RCC 7860 (cell line): Measurements from ENCODE around the gene NPHP4.

ENCODE experiments used
- DNase-seq: peaks from one replicate; pipeline ENCODE4 v3.0.0-alpha.2; 2015; ENCODE audit warnings: low spot score
- FAIRE-seq: peaks from 2 replicates; lab custom pipeline; 2012; peaks lifted over from hg19 to GRCh38; lab: Jason Lieb, UNC

The NPHP4 gene

DNA sequence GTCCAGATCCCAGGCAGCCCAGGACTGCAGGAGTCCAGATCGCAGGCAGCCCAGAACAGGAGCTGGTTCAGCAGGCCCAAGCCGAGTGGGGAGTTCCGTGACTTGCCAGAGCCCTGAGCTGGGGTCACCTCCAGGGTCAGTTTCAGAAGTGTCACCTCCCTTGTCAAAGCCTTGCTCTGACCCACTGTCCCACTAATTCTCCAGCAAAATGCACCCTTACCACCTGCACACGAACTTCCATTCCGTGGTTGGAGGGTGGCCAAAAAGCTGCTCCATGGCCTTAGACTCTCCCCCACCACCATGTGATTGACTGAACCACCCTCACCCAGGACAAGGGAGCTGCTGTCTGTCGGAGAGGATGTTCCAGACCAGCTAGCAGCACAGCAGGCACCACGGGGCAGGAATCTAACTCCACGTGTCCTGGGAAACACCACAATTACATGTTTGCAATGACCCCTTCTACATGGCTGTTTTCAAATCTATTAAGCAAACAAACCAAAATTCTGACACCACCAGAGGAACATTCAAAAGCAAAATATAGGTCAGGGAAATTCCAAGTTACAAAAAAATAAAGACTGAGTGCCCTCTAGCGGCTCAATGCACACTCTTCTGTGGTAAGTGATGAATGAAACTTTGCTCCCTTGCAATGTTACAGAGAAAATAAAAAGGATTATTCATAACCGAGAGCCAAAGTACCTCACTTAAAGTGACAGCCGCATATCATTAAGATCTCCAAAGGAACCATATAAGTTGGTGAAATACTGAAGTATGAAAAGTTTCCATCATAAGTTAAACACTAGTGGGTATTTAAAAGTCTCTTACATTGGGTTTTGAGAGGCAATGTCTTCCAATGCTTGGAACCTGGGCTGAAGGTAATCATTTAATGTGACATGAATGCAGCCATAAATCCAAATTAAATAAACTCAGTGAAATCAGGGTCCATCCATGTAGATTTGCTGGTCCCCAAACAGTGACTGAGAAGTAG is 76.3 kb downstream of the NPHP4 start:
- DNase-seq (peak; percentile 17), FAIRE-seq (peak; percentile 39)

GRCh38 chr1:5914676-5915365 is 77.4 kb downstream of the NPHP4 start:
- FAIRE-seq (no peak), DNase-seq (no peak)

- no peak for FAIRE-seq
Measured at GRCh38 chr1:5913876-5914275, 78.3 kb downstream of the NPHP4 start.

GRCh38 chr1:5913078-5913845 is 79.0 kb downstream of the NPHP4 start:
- FAIRE-seq, result no peak
- no peak for DNase-seq

More at GRCh38 chr1:5913876-5914275, 78.3 kb downstream of the NPHP4 start:
- no peak for DNase-seq

GRCh38 chr1:5911871-5912271 is 80.4 kb downstream of the NPHP4 start:
- DNase-seq (no peak), FAIRE-seq (no peak)

GRCh38 chr1:5911157-5911556 is 81.1 kb downstream of the NPHP4 start:
- DNase-seq, result no peak
- no peak for FAIRE-seq

DNA sequence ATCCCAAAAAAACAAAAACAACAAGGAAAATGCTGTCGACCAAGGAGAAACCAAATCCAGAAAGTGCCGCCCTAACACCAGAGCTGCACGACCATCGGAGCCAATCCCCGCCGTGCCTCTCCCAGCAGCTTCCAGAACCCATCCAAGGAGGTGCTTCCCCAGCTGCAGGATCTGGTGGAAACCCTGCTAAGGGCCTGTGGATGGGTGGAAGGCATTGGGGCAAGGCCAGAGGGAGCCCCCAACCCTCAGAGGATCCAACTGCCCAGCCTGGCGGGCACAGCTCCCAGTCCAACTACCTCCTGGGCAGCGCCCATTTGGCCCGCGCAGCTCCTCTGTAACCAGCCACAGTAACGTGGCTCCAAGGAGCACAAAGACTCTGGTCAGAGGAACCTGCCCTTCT is 81.6 kb downstream of the NPHP4 start:
- FAIRE-seq (no peak), DNase-seq (no peak)

- DNase-seq (no peak), FAIRE-seq (no peak)
Measured at GRCh38 chr1:5910276-5910620, 82.0 kb downstream of the NPHP4 start.

- FAIRE-seq (no peak), DNase-seq (no peak)
Measured at GRCh38 chr1:5909576-5910275, 82.5 kb downstream of the NPHP4 start.

GRCh38 chr1:5908461-5909375 is 83.5 kb downstream of the NPHP4 start:
- DNase-seq (no peak), FAIRE-seq (no peak)

- no peak for DNase-seq
- FAIRE-seq, result no peak
Measured at GRCh38 chr1:5907966-5908365, 84.3 kb downstream of the NPHP4 start.

DNA sequence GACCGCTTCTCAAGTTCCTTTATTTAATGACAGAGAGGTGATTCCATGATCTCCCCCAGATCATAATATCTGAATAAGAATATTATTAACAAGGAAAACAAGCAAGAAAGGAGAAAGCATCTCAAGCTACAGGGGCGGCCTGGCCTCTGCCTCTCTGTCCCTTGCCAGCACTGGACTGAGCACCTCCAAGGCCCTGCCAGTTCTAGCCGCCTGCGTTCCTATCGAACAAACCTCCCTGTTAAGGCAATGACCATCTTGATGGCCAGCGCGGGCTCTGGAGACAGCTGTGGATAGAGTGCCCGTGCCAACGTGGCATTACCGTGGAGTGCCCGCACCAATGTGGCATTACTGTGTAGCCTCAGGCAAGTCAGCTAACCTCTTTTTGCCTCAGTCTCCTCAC is 84.8 kb downstream of the NPHP4 start:
- FAIRE-seq, result no peak

GRCh38 chr1:5906966-5907365 is 85.3 kb downstream of the NPHP4 start:
- FAIRE-seq (no peak), DNase-seq (no peak)

More for the DNA sequence above, 84.8 kb downstream of the NPHP4 start:
- DNase-seq, result no peak

GRCh38 chr1:5906116-5906515 is 86.1 kb downstream of the NPHP4 start:
- FAIRE-seq (no peak), DNase-seq (no peak)

DNA sequence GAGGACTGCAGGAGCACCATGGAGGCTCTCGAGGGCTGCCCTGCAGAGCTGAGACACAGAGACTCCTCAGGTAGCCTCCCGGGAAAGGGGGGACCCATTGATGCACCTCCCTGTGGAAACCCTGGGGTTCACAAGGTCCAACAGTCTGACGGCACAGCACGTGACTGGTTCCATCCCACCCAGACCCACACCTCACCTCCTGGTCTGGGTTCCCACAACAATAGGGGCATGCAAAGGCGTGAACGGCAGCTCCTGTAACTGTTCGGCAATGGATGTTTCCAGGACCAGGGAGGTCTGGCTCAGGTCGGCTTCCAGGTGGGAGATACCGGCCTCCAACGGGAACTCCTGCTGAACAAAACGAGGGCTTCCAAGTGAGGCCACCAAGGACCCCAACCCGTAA is 86.8 kb downstream of the NPHP4 start:
- FAIRE-seq (no peak), DNase-seq (no peak)

- FAIRE-seq (no peak), DNase-seq (no peak)
Measured at GRCh38 chr1:5904551-5904950, 87.7 kb downstream of the NPHP4 start.

DNA sequence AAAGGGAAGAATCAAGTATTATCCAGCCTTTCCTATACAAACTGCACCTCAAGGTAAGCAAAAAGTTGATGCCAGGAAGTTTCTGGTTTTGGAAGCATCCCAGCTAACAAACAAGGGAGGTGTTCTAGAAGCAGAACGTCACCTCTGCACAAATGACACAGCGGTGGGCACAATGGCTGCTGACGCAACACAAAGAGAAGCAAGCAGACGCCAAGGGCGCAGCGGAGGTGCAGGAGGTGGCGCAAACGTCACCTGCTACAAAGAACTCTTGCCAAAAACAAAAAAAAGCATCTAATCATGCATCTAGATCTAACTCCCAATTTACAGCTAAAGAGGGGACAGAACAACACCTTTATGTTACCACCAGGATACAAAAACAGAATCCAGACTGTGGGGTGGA is 88.5 kb downstream of the NPHP4 start:
- FAIRE-seq (no peak), DNase-seq (no peak)

- no peak for DNase-seq
- FAIRE-seq, result no peak
Measured at GRCh38 chr1:5903031-5903430, 89.2 kb downstream of the NPHP4 start.

- no peak for DNase-seq
Measured at GRCh38 chr1:5901841-5902240, 90.4 kb downstream of the NPHP4 start.

GRCh38 chr1:5901150-5901549 is 91.1 kb downstream of the NPHP4 start:
- FAIRE-seq (no peak), DNase-seq (no peak)

More at GRCh38 chr1:5901841-5902240, 90.4 kb downstream of the NPHP4 start:
- FAIRE-seq, result no peak
